ENCODE data around the gene DAAM2.

DAAM2 gene

GRCh38 chr6:39904946-39905639, 112.9 kb downstream of the DAAM2 start:
- no peak for DNase-seq

GRCh38 chr6:39905640-39905975, 113.4 kb downstream of the DAAM2 start:
- DNase-seq, result no peak

- no peak for DNase-seq
These were observed 114.2 kb downstream of the DAAM2 start for GRCh38 chr6:39906318-39906761.

GRCh38 chr6:39907871-39908575, 115.8 kb downstream of the DAAM2 start:
- no peak for DNase-seq

GRCh38 chr6:39908838-39909583, 116.8 kb downstream of the DAAM2 start:
- DNase-seq, result no peak

GRCh38 chr6:39909701-39910100, 117.5 kb downstream of the DAAM2 start:
- no peak for DNase-seq

GRCh38 chr6:39910164-39910563, 118.0 kb downstream of the DAAM2 start:
- DNase-seq, result no peak

- DNase-seq, result no peak
These were observed 118.6 kb downstream of the DAAM2 start for GRCh38 chr6:39910744-39911143.

- no peak for DNase-seq
These were observed 119.4 kb downstream of the DAAM2 start for GRCh38 chr6:39911513-39912125.

- DNase-seq, result no peak
These were observed 120.3 kb downstream of the DAAM2 start for GRCh38 chr6:39912446-39912845.

GRCh38 chr6:39913391-39913916, 121.3 kb downstream of the DAAM2 start:
- DNase-seq, result no peak

- DNase-seq, result no peak
These were observed 122.1 kb downstream of the DAAM2 start for GRCh38 chr6:39914239-39914638.

- no peak for DNase-seq
These were observed 123.7 kb downstream of the DAAM2 start for GRCh38 chr6:39915866-39916265.

- no peak for DNase-seq
These were observed 125.2 kb downstream of the DAAM2 start for GRCh38 chr6:39917329-39917728.

GRCh38 chr6:39917981-39918380, 125.8 kb downstream of the DAAM2 start:
- DNase-seq, result no peak

- no peak for DNase-seq
These were observed 126.7 kb downstream of the DAAM2 start for GRCh38 chr6:39918831-39919230.

- no peak for DNase-seq
These were observed 128.0 kb downstream of the DAAM2 start for GRCh38 chr6:39920157-39920556.

GRCh38 chr6:39922821-39923220, 130.6 kb downstream of the DAAM2 start:
- no peak for DNase-seq

GRCh38 chr6:39923394-39923793, 131.2 kb downstream of the DAAM2 start:
- peak in 29 of 56 donors; percentile 9 to 72 (median 35) for DNase-seq

- DNase-seq, result no peak
These were observed 131.7 kb downstream of the DAAM2 start for GRCh38 chr6:39923861-39924260.

- DNase-seq, result no peak
These were observed 132.1 kb downstream of the DAAM2 start for GRCh38 chr6:39924283-39924682.

All from amygdala (tissue), 56 donors.